Measurements from ENCODE around the gene PRXL2C.
A peak's percentile ranks its signal among the peaks of the same experiment; 100 is the strongest.
"Not testable (repeated sequence)": the region's sequence is repeated elsewhere in the genome, so short reads cannot be mapped to it uniquely, and the experiment has no call there.

PRXL2C gene

GRCh38 chr9:96619491-96620180 lies 35.5 kb downstream of the PRXL2C start, which contains the start of gene CDC14B:
Gene CDC14B, minus strand, starts transcription at chr9:96619843. Its CDS starts 465 bp downstream, at chr9:96619378.
- Histone ChIP-seq H3K36me3 (ENCODE audit: insufficient read depth, low read length) (no peaks in the 10 kb centered on the region), H3K27me3 (ENCODE audit: insufficient read depth, low read length) (no peaks in the 10 kb centered on the region), H3K4me3 (ENCODE audit: low read depth, low read length) (peak within 1 kb of the TSS; percentile 79), H3K4me1 (ENCODE audit: control insufficient read depth, insufficient read depth, low read length, unreplicated experiment) (peaks cover 12% of the 10 kb centered on the region), H3K27ac (ENCODE audit: low read depth, low read length) (no peak within 1 kb of the TSS), H2AFZ (ENCODE audit: low read length, unreplicated experiment) (peak within 1 kb of the TSS; percentile 59), H3K79me2 (ENCODE audit: control insufficient read depth, insufficient read depth, low read length, unreplicated experiment) (peaks cover 7% of the 10 kb centered on the region)

- no peak overlapping the region for H3K27ac ChIP-seq (ENCODE audit: low read depth, low read length)
- H3K4me1 ChIP-seq (ENCODE audit: control insufficient read depth, insufficient read depth, low read length, unreplicated experiment), result peaks cover 14% of the 10 kb centered on the region
- no peaks in the 10 kb centered on the region for H3K27me3 ChIP-seq (ENCODE audit: insufficient read depth, low read length)
- peaks cover 7% of the 10 kb centered on the region for H3K79me2 ChIP-seq (ENCODE audit: control insufficient read depth, insufficient read depth, low read length, unreplicated experiment)
- H3K36me3 ChIP-seq (ENCODE audit: insufficient read depth, low read length), result no peaks in the 10 kb centered on the region
- H2AFZ ChIP-seq (ENCODE audit: low read length, unreplicated experiment), result peak overlapping the region; percentile 41
- H3K4me3 ChIP-seq (ENCODE audit: low read depth, low read length), result peak overlapping the region; percentile 79
Measured at GRCh38 chr9:96619124-96619465, 36.0 kb downstream of the PRXL2C start.

DNA sequence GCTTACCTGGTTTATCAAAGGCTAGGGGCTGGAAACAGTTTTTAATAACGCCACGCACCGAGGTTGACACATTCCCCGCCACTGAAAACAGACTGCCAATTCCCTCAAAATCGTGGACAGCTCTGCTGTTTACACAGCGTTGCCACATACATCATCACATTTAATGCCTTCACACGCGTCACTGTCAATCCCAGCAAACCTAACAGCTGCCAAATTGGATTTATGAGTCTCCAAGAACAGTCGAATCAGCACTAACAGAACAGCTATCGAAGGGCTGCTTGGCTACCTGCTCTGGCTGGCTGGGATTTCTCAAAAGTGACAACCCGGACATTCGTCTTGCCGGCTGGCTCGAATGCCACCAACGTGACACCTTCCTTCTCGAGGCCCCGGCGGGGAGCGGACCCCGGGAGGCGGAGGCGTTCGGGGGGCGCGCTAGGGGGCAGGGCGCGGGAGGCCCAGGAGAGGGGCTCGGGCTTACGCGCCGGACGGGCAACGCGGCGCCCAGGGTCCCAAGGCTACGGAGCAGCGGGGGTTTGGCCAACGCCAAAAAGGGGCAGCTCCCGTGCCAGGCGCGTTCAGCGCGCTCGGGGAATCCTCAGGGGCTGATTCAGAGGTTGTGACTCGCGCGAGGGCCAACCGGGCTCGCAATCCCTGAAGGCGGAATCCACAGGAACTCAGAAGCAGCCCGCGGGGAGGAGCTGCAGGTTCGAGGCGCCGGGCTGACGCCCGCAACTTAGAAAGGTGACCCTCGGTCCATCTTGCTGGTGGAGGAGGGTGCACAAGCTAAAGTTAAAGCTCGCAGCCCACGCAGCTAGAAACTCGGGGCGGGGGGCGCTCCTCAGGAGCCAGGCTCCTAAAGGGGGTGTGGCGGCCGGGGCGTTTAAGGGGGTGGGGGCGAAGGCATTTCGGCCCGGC lies 36.7 kb downstream of the PRXL2C start:
- Histone ChIP-seq H3K79me2 (ENCODE audit: control insufficient read depth, insufficient read depth, low read length, unreplicated experiment) (peaks cover 8% of the 10 kb centered on the region), H2AFZ (ENCODE audit: low read length, unreplicated experiment) (peak overlapping the region; percentile 85), H3K4me3 (ENCODE audit: low read depth, low read length) (peak overlapping the region; percentile 79), H3K27me3 (ENCODE audit: insufficient read depth, low read length) (no peaks in the 10 kb centered on the region), H3K27ac (ENCODE audit: low read depth, low read length) (peak overlapping the region; percentile 10; the same call in 1 of the 2 replicates), H3K36me3 (ENCODE audit: insufficient read depth, low read length) (no peaks in the 10 kb centered on the region), H3K4me1 (ENCODE audit: control insufficient read depth, insufficient read depth, low read length, unreplicated experiment) (peaks cover 20% of the 10 kb centered on the region)

- Histone ChIP-seq H3K27me3 (ENCODE audit: insufficient read depth, low read length) (no peaks in the 10 kb centered on the region), H3K4me1 (ENCODE audit: control insufficient read depth, insufficient read depth, low read length, unreplicated experiment) (peaks cover 29% of the 10 kb centered on the region), H2AFZ (ENCODE audit: low read length, unreplicated experiment) (no peak overlapping the region), H3K27ac (ENCODE audit: low read depth, low read length) (no peak overlapping the region), H3K4me3 (ENCODE audit: low read depth, low read length) (peak overlapping the region; percentile 79), H3K36me3 (ENCODE audit: insufficient read depth, low read length) (no peaks in the 10 kb centered on the region), H3K79me2 (ENCODE audit: control insufficient read depth, insufficient read depth, low read length, unreplicated experiment) (peaks cover 16% of the 10 kb centered on the region)
Measured at GRCh38 chr9:96617439-96618185, 37.5 kb downstream of the PRXL2C start.

DNA sequence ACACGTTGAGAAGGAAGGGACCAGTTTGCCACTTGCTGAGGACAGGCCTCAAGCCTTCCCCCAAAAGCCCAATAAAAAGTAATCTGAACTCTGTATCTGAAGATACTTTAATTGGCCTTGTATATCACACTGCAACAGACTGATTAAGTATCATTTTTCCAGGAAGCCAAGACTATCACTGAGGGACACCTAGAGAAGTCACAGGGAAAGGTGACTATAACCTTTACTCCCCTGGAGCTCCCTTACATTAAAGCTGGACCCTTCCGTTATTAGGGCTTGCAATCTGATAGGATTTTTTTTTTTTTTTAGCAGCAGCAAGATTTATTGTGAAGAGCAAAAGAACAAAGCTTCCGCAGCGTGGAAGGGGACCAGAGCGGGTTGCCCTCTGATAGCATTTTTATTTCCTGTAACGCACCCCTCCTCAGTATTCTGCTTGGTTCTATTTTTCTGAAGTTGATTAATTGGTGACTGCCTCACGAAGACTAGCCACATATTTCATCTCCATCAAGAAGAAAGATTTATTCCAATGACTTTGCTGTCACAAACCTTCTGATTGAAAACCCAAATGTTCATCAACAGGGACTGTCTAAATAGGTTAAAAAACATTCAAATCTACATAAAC lies 38.2 kb downstream of the PRXL2C start:
- H3K4me3 ChIP-seq (ENCODE audit: low read depth, low read length), result no peak overlapping the region
- no peak overlapping the region for H3K27ac ChIP-seq (ENCODE audit: low read depth, low read length)
- H3K36me3 ChIP-seq (ENCODE audit: insufficient read depth, low read length), result no peaks in the 10 kb centered on the region
- H2AFZ ChIP-seq (ENCODE audit: low read length, unreplicated experiment), result no peak overlapping the region
- peaks cover 34% of the 10 kb centered on the region for H3K4me1 ChIP-seq (ENCODE audit: control insufficient read depth, insufficient read depth, low read length, unreplicated experiment)
- no peaks in the 10 kb centered on the region for H3K27me3 ChIP-seq (ENCODE audit: insufficient read depth, low read length)
- peaks cover 18% of the 10 kb centered on the region for H3K79me2 ChIP-seq (ENCODE audit: control insufficient read depth, insufficient read depth, low read length, unreplicated experiment)

GRCh38 chr9:96615411-96615810 lies 39.7 kb downstream of the PRXL2C start:
- Histone ChIP-seq H3K4me1 (ENCODE audit: control insufficient read depth, insufficient read depth, low read length, unreplicated experiment) (peaks cover 46% of the 10 kb centered on the region), H3K27me3 (ENCODE audit: insufficient read depth, low read length) (no peaks in the 10 kb centered on the region), H3K36me3 (ENCODE audit: insufficient read depth, low read length) (no peaks in the 10 kb centered on the region), H3K27ac (ENCODE audit: low read depth, low read length) (0 out of 2 replicates have a peak overlapping the region, but pooled peaks have one; percentile 20), H3K79me2 (ENCODE audit: control insufficient read depth, insufficient read depth, low read length, unreplicated experiment) (peaks cover 24% of the 10 kb centered on the region), H3K4me3 (ENCODE audit: low read depth, low read length) (no peak overlapping the region), H2AFZ (ENCODE audit: low read length, unreplicated experiment) (no peak overlapping the region)

- H3K27ac ChIP-seq (ENCODE audit: low read depth, low read length), result peak overlapping the region; percentile 62
- H2AFZ ChIP-seq (ENCODE audit: low read length, unreplicated experiment); H3K36me3 ChIP-seq (ENCODE audit: insufficient read depth, low read length); H3K4me3 ChIP-seq (ENCODE audit: low read depth, low read length); H3K27me3 ChIP-seq (ENCODE audit: insufficient read depth, low read length): not testable (repeated sequence)
- peaks cover 27% of the 10 kb centered on the region for H3K79me2 ChIP-seq (ENCODE audit: control insufficient read depth, insufficient read depth, low read length, unreplicated experiment)
- H3K4me1 ChIP-seq (ENCODE audit: control insufficient read depth, insufficient read depth, low read length, unreplicated experiment), result peaks cover 46% of the 10 kb centered on the region
Measured at GRCh38 chr9:96614664-96615063, 40.5 kb downstream of the PRXL2C start.

GRCh38 chr9:96612966-96613589 lies 42.0 kb downstream of the PRXL2C start:
- 0 out of 2 replicates have a peak overlapping the region, but pooled peaks have one; percentile 58 for H3K4me3 ChIP-seq (ENCODE audit: low read depth, low read length)
- H3K27me3 ChIP-seq (ENCODE audit: insufficient read depth, low read length), result no peaks in the 10 kb centered on the region
- no peak overlapping the region for H2AFZ ChIP-seq (ENCODE audit: low read length, unreplicated experiment)
- H3K27ac ChIP-seq (ENCODE audit: low read depth, low read length), result peak overlapping the region; percentile 76; the same call in 1 of the 2 replicates
- H3K4me1 ChIP-seq (ENCODE audit: control insufficient read depth, insufficient read depth, low read length, unreplicated experiment), result peaks cover 42% of the 10 kb centered on the region
- H3K79me2 ChIP-seq (ENCODE audit: control insufficient read depth, insufficient read depth, low read length, unreplicated experiment), result peaks cover 29% of the 10 kb centered on the region
- no peaks in the 10 kb centered on the region for H3K36me3 ChIP-seq (ENCODE audit: insufficient read depth, low read length)

GRCh38 chr9:96612105-96612965 lies 42.8 kb downstream of the PRXL2C start:
- H3K4me3 ChIP-seq (ENCODE audit: low read depth, low read length), result peak overlapping the region; percentile 58
- H2AFZ ChIP-seq (ENCODE audit: low read length, unreplicated experiment), result peak overlapping the region; percentile 52
- H3K27ac ChIP-seq (ENCODE audit: low read depth, low read length), result peak overlapping the region; percentile 76
- H3K27me3 ChIP-seq (ENCODE audit: insufficient read depth, low read length), result no peaks in the 10 kb centered on the region
- peaks cover 29% of the 10 kb centered on the region for H3K79me2 ChIP-seq (ENCODE audit: control insufficient read depth, insufficient read depth, low read length, unreplicated experiment)
- peaks cover 38% of the 10 kb centered on the region for H3K4me1 ChIP-seq (ENCODE audit: control insufficient read depth, insufficient read depth, low read length, unreplicated experiment)
- no peaks in the 10 kb centered on the region for H3K36me3 ChIP-seq (ENCODE audit: insufficient read depth, low read length)

Data from ACC112 (cell line).